ENCODE results near the gene METRN.
A peak's percentile ranks its signal among the peaks of the same experiment; 100 is the strongest.

Gene METRN

GRCh38 chr16:725463-726187 is 10.7 kb downstream of the METRN start:
- DNase-seq: no peak

GRCh38 chr16:726188-726437 is 11.2 kb downstream of the METRN start:
- no peak for DNase-seq

GRCh38 chr16:726438-727290 is 11.7 kb downstream of the METRN start, which contains the start of the genes CCDC78 and HAGHL:
CCDC78 (minus strand) TSS chr16:726443; CDS start chr16:726367, 76 bp downstream.
HAGHL (plus strand) TSS chr16:727106; CDS start chr16:727510, 404 bp downstream.
- DNase-seq: peak; percentile 63

- no peak for DNase-seq
Measured at GRCh38 chr16:727291-727977, 12.5 kb downstream of the METRN start.

- peak; percentile 56 for DNase-seq
Measured at GRCh38 chr16:728131-728889, 13.4 kb downstream of the METRN start.

- no peak for DNase-seq
Measured at GRCh38 chr16:728890-729744, 14.2 kb downstream of the METRN start.

- no peak for DNase-seq
Measured at GRCh38 chr16:729768-730665, 15.1 kb downstream of the METRN start.

- no peak for DNase-seq
Measured at GRCh38 chr16:730666-731509, 16.0 kb downstream of the METRN start.

GRCh38 chr16:732332-732731 is 17.4 kb downstream of the METRN start:
- DNase-seq: no peak

- DNase-seq: no peak
Measured at GRCh38 chr16:732936-733335, 18.0 kb downstream of the METRN start.

GRCh38 chr16:733382-734207 is 18.7 kb downstream of the METRN start:
- DNase-seq: peak; percentile 56

- no peak for DNase-seq
Measured at GRCh38 chr16:734208-734980, 19.5 kb downstream of the METRN start.

- DNase-seq: no peak
Measured at GRCh38 chr16:734981-735881, 20.3 kb downstream of the METRN start.

GRCh38 chr16:735982-736453 is 21.1 kb downstream of the METRN start:
- DNase-seq: peak; percentile 45

GRCh38 chr16:736936-737481 is 22.1 kb downstream of the METRN start:
- DNase-seq: no peak

All from stimulated activated CD4-positive, alpha-beta T cell treated with anti-CD3 and anti-CD28 coated beads, Interleukin-4, amount 100 ng/mL, for 1 hour (primary cell).